ENCODE data around the gene HADHA.

DNA sequence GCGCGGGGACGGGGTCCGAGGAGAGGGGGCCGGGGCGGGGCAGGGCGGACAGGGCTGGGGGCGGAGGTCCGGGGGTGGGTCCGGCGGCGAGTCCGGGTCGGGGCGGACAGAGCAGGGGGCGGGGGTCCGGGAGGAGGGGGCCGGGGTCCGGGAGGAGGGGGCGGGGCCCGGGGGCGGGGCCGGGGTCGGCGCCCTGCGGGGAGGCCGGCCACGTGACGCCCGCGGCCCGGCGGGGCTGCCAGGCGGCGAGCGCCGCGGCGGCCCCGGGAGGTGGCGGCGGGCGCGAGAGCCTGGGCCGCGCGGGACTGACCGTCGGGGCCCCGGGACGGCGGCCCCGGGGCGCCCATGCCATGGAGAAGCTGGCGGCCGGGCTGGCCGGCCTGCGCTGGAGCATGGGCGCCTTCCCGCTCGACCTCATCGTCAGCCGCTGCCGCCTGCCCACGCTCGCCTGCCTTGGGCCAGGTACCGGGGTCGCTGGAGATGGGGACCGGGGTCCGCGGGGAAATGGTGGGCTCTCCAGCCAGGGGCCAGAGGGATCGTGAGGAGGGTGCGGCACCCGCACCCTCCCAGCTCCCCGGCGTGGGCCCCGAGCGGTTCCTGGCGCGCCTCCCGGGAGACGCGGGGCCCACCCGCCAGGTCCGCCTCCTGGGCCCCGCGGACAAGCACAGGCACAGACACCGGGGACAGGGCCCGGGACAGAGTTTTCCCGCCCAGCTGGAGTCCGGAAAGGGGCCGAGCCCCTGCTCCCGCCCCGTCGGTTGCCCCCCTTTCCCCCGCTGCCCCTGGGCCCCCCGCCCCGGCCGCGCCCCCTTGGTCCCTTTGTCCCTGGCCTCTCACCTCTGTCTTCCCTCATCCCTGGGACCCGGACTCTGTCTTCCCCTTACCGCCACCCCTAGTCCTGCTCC, 71.3 kb downstream of the HADHA start, which contains the start of gene GAREM2:
- TF ChIP-seq POLR2A (IDR thresholded peaks at IDR 0.05) (no peak), EP300 (IDR thresholded peaks at IDR 0.05) (no peak)
- TF ChIP-seq, protein P1, sequence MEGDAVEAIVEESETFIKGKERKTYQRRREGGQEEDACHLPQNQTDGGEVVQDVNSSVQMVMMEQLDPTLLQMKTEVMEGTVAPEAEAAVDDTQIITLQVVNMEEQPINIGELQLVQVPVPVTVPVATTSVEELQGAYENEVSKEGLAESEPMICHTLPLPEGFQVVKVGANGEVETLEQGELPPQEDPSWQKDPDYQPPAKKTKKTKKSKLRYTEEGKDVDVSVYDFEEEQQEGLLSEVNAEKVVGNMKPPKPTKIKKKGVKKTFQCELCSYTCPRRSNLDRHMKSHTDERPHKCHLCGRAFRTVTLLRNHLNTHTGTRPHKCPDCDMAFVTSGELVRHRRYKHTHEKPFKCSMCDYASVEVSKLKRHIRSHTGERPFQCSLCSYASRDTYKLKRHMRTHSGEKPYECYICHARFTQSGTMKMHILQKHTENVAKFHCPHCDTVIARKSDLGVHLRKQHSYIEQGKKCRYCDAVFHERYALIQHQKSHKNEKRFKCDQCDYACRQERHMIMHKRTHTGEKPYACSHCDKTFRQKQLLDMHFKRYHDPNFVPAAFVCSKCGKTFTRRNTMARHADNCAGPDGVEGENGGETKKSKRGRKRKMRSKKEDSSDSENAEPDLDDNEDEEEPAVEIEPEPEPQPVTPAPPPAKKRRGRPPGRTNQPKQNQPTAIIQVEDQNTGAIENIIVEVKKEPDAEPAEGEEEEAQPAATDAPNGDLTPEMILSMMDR (IDR thresholded peaks at IDR 0.05), result no peak

All from upper lobe of left lung (tissue), 4 donors.